ENCODE results near the gene IQCK.
A peak's percentile ranks its signal among the peaks of the same experiment; 100 is the strongest.
"Not testable (repeated sequence)": the region's sequence is repeated elsewhere in the genome, so short reads cannot be mapped to it uniquely, and the experiment has no call there.

IQCK gene

DNA sequence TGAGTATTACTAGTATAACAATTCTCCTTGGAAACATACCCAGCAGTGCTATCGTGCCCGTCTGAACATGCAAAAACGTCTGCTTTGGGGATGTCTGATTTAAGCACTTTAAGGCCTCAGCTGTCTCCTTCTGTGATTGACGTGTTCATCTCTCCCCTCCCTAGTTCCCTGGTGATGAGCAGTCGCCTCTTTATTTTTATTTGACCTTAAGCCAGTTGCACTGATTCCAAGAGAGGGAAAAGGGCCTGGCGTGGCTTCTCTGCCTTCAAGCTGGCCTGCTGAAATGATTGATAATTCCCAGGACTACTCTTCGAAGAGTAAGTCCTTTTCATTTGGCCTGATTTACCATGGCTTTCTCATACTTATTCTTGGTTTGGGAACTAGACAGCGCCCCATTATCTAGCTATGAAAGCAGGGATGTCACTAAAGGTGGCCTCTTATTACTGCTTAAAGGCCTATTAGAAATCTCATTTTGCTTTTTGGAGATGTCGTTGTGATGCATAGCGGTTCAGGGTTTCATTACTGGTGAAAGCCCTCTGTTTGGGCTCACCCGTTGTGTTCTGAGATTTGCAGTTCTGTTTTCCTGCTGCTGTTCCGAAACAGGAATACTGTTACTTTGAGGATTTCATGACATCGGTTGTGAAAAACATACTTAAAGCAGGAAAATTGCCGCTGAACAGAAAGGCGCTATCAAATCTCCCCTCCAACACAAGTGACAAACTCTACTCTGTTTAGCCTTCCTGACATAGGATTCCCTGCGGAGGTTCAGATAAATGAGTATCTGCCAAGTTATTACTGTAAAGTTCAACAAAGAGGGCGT lies 65.5 kb downstream of the IQCK start:
- Mint-ChIP-seq H3K27ac (no peak overlapping the region), H3K4me1 (no peaks in the 10 kb centered on the region), H3K9me3 (no peaks in the 10 kb centered on the region), H3K36me3 (no peaks in the 10 kb centered on the region), H3K27me3 (no peaks in the 10 kb centered on the region), H3K4me3 (no peak overlapping the region)

- H3K27me3 Mint-ChIP-seq, result no peaks in the 10 kb centered on the region
- no peak overlapping the region for H3K4me3 Mint-ChIP-seq
- no peaks in the 10 kb centered on the region for H3K9me3 Mint-ChIP-seq
- no peaks in the 10 kb centered on the region for H3K4me1 Mint-ChIP-seq
- H3K27ac Mint-ChIP-seq, result no peak overlapping the region
- no peaks in the 10 kb centered on the region for H3K36me3 Mint-ChIP-seq
Measured at GRCh38 chr16:19784183-19784736, 66.2 kb downstream of the IQCK start.

- H3K27ac Mint-ChIP-seq, result no peak overlapping the region
- H3K4me1 Mint-ChIP-seq, result no peaks in the 10 kb centered on the region
- no peaks in the 10 kb centered on the region for H3K27me3 Mint-ChIP-seq
- H3K4me3 Mint-ChIP-seq, result no peak overlapping the region
- no peaks in the 10 kb centered on the region for H3K36me3 Mint-ChIP-seq
- no peaks in the 10 kb centered on the region for H3K9me3 Mint-ChIP-seq
Measured at GRCh38 chr16:19785081-19785480, 67.0 kb downstream of the IQCK start.

DNA sequence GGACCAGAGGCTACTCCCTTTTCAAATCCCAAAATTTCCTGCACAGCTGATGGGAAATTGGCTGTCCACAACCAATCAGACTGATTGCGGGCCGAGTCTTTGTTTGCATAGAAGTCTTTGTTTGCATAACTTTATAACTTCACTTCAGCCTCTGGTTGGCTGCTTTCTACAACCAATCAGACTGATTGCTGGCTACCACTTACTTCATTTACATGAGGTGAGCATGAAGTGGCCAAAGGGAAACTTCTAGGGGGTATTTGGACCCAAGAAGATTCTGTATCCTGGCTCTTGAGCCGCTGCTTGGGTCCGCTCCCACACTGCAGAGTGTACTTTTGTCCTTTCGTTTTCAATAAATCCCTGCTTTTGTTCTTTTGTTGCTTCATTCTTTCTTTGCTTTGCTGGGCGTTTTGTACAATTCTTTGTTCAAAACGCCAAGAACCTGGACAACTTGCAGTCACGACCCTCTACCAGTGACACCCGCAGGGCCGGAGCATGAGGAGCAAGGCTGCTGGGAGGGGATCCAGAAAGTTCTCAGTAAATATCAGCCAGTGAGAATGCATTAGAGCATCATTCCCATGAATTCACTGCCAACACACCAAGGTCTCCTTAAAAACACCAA lies 67.5 kb downstream of the IQCK start:
- Mint-ChIP-seq H3K36me3 (no peaks in the 10 kb centered on the region), H3K4me1 (no peaks in the 10 kb centered on the region), H3K27ac (no peak overlapping the region), H3K9me3 (no peaks in the 10 kb centered on the region), H3K4me3 (no peak overlapping the region), H3K27me3 (no peaks in the 10 kb centered on the region)

- H3K36me3 Mint-ChIP-seq, H3K27ac Mint-ChIP-seq: not testable (repeated sequence)
Measured at GRCh38 chr16:19801369-19801768, 83.3 kb downstream of the IQCK start.

GRCh38 chr16:19801824-19802223 lies 83.8 kb downstream of the IQCK start:
- H3K4me1 Mint-ChIP-seq, result peaks cover 18% of the 10 kb centered on the region
- H3K4me3 Mint-ChIP-seq, H3K9me3 Mint-ChIP-seq, H3K27ac Mint-ChIP-seq, H3K27me3 Mint-ChIP-seq, H3K36me3 Mint-ChIP-seq: not testable (repeated sequence)

More at GRCh38 chr16:19801369-19801768, 83.3 kb downstream of the IQCK start:
- H3K4me1 Mint-ChIP-seq, result peaks cover 18% of the 10 kb centered on the region
- H3K27me3 Mint-ChIP-seq, H3K9me3 Mint-ChIP-seq, H3K4me3 Mint-ChIP-seq: not testable (repeated sequence)

DNA sequence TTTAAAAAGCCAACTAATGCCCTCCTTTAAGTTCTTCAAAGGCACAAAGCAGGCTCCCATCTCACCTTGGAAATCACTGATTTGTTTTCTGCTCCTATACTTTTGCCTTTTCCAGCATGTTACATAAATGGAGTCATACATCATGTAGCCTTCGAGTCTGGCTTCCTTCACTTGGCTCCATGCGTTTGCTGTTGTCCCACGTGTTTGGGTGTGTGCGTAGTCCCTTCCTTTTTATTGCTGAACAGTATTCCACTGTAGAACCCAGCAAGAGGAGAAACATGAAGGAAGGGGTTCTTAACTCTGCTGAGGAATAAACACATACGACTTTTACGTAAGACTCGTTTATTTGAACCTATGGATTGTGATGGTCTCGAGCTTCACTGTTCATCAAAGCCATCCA lies 84.5 kb downstream of the IQCK start:
- Mint-ChIP-seq H3K27ac (no peak overlapping the region), H3K27me3 (no peaks in the 10 kb centered on the region), H3K4me3 (no peak overlapping the region), H3K4me1 (peaks cover 18% of the 10 kb centered on the region), H3K9me3 (no peaks in the 10 kb centered on the region), H3K36me3 (peaks cover 2% of the 10 kb centered on the region)

- Mint-ChIP-seq H3K27ac (peak overlapping the region; percentile 32), H3K9me3 (no peaks in the 10 kb centered on the region), H3K36me3 (peaks cover 2% of the 10 kb centered on the region), H3K4me1 (peaks cover 28% of the 10 kb centered on the region), H3K27me3 (no peaks in the 10 kb centered on the region), H3K4me3 (peak overlapping the region; percentile 80)
Measured at GRCh38 chr16:19804538-19805323, 86.7 kb downstream of the IQCK start.

- H3K27me3 Mint-ChIP-seq, result no peaks in the 10 kb centered on the region
- H3K9me3 Mint-ChIP-seq, result no peaks in the 10 kb centered on the region
- H3K4me1 Mint-ChIP-seq, result peaks cover 28% of the 10 kb centered on the region
- peaks cover 2% of the 10 kb centered on the region for H3K36me3 Mint-ChIP-seq
- peak overlapping the region; percentile 80 for H3K4me3 Mint-ChIP-seq
- H3K27ac Mint-ChIP-seq, result peak overlapping the region; percentile 17
Measured at GRCh38 chr16:19805459-19806162, 87.5 kb downstream of the IQCK start.

DNA sequence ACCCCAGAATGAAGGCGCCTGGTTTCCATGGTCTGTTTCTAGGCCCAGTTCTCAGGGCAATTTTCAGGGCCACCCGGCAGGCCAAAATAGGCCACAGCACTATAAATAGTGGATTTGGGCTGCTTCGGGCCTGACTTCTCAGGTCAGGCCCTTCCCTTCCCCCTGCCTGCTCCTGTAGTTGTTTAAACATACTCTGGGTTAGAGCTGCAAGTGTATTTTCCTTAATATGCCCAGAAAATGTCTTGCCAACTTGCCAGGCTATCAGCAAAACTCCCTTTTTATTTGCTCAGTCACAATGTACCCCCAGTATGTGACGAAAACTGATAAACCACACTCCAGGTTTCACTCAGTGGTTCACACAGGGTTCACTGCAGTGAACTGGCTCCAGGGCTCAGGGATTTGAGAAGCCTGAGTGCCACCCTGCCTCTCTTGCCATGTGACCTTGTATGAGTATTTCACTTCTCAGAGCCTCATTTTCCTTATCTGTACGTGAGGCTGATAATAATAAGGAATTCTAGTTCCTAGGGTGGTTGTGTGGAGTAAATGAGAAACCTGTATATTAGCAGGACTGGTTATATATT lies 90.1 kb downstream of the IQCK start:
- Mint-ChIP-seq H3K9me3 (no peaks in the 10 kb centered on the region), H3K4me3 (no peak overlapping the region), H3K4me1 (peaks cover 28% of the 10 kb centered on the region), H3K27me3 (no peaks in the 10 kb centered on the region), H3K36me3 (peaks cover 2% of the 10 kb centered on the region), H3K27ac (no peak overlapping the region)

- no peaks in the 10 kb centered on the region for H3K9me3 Mint-ChIP-seq
- no peaks in the 10 kb centered on the region for H3K27me3 Mint-ChIP-seq
- H3K4me1 Mint-ChIP-seq, result peaks cover 24% of the 10 kb centered on the region
- H3K27ac Mint-ChIP-seq, result no peak overlapping the region
- peaks cover 2% of the 10 kb centered on the region for H3K36me3 Mint-ChIP-seq
- H3K4me3 Mint-ChIP-seq, result no peak overlapping the region
Measured at GRCh38 chr16:19809121-19809635, 91.1 kb downstream of the IQCK start.

GRCh38 chr16:19809693-19810092 lies 91.6 kb downstream of the IQCK start:
- H3K27ac Mint-ChIP-seq, result no peak overlapping the region
- peaks cover 20% of the 10 kb centered on the region for H3K4me1 Mint-ChIP-seq
- H3K9me3 Mint-ChIP-seq, result no peaks in the 10 kb centered on the region
- peaks cover 2% of the 10 kb centered on the region for H3K36me3 Mint-ChIP-seq
- no peak overlapping the region for H3K4me3 Mint-ChIP-seq
- H3K27me3 Mint-ChIP-seq, result no peaks in the 10 kb centered on the region

- peaks cover 10% of the 10 kb centered on the region for H3K4me1 Mint-ChIP-seq
- no peak overlapping the region for H3K27ac Mint-ChIP-seq
- H3K9me3 Mint-ChIP-seq, result no peaks in the 10 kb centered on the region
- no peak overlapping the region for H3K4me3 Mint-ChIP-seq
- H3K27me3 Mint-ChIP-seq, result no peaks in the 10 kb centered on the region
- H3K36me3 Mint-ChIP-seq, result no peaks in the 10 kb centered on the region
Measured at GRCh38 chr16:19810817-19811731, 93.0 kb downstream of the IQCK start.

- Mint-ChIP-seq H3K27me3 (no peaks in the 10 kb centered on the region), H3K9me3 (no peaks in the 10 kb centered on the region), H3K4me1 (peaks cover 10% of the 10 kb centered on the region), H3K36me3 (no peaks in the 10 kb centered on the region), H3K27ac (no peak overlapping the region), H3K4me3 (no peak overlapping the region)
Measured at GRCh38 chr16:19812986-19813385, 94.9 kb downstream of the IQCK start.
